Islet precursor cell (in vitro differentiated cells): ENCODE data around the gene GTF3C1.
"Not testable (repeated sequence)": the region's sequence is repeated elsewhere in the genome, so short reads cannot be mapped to it uniquely, and the experiment has no call there.

Experiments
- DNase-seq: peaks from one replicate; pipeline ENCODE4 v3.0.0-alpha.2; 2018

Gene GTF3C1

DNA sequence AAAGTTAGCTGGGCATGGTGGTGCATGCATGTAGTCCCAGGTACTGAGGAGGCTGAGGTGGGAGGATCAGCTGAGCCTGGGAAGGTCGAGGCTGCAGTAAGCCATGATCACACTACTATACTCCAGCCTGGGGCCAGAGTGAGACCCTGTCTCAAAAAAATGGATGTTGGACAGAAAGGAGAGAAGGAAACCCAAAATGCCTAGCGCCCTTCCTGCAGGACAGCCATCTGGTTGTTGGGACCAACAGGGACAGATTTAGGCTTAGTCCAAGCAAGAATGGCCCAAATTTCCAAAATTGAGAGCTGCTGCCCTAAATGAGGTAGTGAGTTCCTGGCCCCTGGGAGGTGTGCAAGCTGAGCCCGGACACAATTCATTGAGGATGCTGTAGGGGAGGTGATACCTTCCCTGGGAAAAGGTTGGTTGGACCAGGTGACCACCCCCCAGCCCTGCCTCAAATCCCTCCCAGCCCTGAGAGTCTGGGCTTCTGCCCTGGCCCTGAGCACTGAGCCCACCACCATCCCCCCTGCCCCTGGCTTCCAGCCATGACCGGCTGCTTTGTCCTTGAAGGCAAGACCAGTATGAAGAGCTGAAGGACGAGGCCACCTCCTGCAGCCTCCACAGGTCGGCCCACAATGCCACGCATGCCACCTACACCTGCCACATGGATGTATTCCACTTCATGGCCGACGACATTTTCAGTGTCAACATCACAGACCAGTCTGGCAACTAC is 112.6 kb downstream of the GTF3C1 start:
- no peak for DNase-seq

DNA sequence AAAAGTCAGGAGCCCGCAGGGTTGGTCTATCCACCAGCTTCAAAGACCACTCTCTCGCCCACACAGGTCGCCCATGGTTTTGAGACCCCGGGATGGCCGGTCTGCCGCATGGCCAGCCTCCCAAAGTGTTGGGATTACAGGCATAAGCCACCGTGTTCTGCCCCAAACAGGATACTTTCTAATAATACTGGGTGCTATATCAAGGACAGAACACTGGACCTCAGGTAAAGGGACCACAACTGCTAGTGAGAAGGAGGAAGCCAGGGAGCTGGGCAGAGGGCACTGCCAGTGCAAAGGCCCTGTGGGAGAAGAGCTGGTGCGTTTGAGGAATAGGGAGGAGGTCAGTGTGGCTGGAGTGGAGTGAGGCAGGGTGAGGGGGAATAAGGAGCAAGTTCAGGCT is 113.6 kb downstream of the GTF3C1 start:
- peak; percentile 33 for DNase-seq

DNA sequence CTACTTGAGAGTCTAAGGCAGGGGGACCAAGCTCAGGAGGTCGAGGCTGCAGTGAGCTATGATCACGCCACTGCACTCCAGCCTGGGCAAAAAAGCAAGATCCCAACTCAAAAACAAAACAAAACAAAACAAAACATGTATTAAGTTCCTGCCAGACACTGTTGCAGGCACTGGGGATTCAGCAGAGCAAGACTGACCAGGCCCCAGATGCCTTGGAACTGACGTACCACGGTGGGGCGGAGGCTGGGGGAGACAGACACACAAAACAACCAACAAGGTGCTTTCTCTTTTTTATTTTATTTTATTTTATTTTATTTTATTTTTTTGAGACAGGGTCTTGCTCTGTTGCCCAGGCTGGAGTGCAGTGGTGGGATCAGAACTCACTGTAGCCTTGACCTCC is 114.6 kb downstream of the GTF3C1 start:
- DNase-seq: not testable (repeated sequence)

DNA sequence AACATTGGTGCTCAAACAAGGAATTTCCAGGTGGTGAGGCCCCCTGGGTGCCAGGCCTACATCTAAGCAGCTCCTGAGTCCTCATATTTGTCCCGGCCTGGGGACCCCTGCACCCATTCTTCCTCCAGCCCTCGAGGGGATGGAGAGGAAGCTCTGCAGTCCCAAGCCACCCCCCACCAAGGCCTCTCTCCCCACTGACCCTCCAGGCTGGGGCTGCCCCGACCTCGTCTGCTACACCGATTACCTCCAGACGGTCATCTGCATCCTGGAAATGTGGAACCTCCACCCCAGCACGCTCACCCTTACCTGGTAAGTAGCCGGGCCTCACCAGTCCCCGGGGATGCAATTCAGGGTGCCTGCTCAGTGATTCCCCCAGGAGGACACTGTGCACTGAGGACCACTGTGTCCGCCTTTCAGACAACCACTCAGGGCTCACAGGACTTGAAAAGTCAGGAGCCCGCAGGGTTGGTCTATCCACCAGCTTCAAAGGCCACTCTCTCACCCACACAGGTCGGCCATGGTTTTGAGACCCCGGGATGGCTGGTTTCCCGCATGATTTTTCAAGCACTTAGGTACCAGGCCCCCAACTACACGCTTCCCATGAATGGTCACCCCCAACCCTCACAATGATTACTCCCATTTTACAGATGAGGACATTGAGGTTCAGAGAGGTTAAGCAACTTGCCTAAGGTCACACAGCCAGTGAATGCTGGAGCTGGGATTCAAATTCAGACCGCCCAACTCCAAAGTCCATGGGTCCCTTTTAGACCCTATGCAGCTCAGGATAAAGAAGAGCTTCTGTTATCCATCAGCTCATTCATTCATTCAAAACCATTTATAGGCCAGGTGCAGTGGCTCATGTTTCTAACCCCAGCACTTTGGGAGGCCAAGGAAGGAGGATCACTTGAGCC is 115.3 kb downstream of the GTF3C1 start:
- DNase-seq: no peak

DNA sequence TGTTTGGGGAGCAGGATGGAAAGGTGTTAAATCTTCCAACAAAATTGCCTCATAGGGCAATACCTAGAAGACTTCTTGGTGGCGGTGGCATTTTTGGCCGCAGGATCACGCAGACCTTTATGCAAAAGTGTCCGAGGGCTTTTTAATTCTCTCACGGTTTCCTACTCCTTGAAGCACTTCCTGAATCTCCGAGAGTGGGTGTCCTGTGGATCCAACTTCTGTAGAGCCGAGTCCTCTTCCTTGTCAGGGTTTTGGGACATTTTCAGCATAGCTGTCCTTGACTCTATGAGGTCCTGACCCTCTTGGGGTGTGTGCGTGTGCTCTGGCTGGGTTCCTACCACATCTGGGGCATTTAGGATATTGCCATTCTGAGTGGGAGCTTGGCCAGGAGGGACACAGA is 116.1 kb downstream of the GTF3C1 start:
- no peak for DNase-seq

DNA sequence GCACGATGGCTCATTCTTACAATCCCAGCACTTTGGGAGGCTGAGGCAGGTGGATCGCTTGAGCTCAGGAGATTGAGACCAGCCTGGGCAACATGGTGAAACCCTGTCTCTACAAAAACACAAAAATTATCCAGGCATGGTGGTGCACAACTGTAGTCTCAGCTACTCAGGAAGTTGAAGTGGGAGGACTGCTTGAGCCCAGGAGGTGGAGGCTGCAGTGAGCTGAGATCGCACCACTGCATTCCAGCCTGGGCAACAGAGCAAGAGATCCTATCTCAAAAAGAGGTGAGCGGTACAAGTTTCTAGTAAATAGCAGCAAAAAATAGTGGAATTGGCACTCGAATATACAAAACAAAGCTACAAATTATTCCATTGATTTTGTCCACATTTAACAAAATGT is 116.5 kb downstream of the GTF3C1 start:
- peak; percentile 53 for DNase-seq

DNA sequence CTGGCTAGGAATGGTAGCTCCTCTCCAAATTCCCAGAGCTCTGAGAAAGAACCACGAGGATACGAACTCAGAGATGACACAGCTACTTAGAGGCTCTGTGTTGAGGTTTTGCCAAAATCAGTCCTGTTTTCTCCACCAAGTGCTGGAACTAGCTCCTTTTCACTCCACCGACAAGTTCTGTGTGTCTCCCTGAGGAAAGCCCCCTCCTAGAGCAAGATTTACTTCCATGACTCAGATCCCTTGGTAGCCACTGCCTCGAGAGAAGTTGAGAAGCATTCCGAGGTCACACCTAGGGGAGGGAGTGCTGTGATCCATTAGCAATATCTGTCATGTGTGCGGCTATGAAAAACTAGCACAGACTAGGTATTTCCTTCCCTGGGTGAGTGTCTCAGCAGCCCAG is 117.2 kb downstream of the GTF3C1 start:
- peak; percentile 88 for DNase-seq

DNA sequence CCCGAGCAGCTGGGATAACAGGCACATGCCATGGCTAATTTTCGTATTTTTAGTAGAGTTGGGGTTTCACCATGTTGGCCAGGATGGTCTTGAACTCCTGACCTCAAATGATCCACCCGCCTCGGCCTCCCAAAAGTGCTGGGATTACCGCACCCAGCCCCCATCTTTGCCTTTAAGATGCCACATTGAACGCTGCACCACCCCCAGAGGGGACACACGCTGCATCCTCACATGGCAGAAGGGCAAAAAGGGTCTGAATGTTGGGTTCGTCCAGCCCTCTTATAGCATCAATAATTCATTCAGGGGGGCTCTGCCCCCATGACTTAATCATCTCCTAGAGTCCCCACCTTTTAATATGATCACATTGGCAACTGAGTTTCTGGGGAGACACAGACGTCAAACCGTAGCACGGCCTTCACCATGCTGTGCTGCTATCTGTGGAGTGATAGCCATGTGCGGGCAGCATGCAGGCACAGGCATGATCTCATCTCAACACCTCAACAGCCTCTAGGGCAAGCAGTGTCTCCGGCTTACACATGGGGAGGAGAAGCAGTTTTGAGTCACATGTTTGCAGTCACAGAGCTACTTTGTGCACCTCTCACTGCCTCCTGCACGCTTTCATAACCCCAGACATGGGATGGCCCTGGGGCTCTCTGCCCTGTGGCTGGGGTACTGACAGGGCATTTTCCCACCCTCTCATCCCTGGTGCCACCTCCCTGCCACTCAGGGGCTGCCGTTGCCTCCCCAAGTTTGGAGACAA is 117.8 kb downstream of the GTF3C1 start:
- peak; percentile 68 for DNase-seq

DNA sequence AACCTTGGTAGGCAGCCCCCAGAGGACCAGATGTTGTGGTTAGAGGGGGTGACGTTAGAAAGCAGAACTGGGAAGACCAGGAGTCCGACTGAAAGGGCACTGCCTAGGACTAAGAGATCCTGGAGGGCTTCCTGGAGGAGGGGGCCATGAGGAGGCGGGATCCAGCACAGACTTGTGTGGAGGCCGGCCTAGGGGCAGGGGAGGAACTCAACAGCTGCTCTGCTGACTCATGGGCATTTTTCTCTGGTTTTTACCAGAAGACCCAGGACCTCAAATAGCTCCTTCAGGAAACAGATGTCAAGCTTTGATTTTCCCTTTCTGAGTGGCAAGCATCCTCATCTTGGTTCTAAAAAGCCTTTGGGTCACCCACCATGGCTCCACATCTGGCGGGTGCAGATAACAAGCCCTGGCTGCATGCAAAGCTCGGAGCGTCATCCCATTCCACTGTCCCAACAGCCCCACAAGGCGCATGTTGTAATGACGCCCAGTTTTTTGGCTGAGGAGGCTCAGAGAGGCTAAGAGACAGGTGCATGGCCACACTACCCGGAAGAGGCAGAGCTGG is 118.7 kb downstream of the GTF3C1 start:
- DNase-seq: peak; percentile 51

DNA sequence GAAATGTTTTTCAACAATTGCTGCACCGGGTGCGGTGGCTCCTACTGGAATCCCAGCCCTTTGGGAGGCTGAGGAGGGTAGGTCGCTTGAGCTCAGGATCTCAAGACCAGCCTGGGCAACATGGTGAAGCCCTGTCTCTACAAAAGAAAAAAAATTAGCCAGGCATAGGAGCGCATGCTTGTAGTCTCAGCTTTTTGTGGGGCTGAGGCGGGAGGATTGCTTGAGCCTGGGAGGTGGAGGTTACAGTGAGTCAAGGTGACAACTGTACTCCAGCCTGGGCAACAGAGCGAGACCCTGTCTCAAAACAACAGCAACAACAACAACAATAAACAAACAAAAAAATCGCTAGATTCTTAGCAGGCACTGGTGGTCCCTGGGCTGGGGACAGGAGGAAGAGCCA is 119.2 kb downstream of the GTF3C1 start:
- DNase-seq: no peak

DNA sequence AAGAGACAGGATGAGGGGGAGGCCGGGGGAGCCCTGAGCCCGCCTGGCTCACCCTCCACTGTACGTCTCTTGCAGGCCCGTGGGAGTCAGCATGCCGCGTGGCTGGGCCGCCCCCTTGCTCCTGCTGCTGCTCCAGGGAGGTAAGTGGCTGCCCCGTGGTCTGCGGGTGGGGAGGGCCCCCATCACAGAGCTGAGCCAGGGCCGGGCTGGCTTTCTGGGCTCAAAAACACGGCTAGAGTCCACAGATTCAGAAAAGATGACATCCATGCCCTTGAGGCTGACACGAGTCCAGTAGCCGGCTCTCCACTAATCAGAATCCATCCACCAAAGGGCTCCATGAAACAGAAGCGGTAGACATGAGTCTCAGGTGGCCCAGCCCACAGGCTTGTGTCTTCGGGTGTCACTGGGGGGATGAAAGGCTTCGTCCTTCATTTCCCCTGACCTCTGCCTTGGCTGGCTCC is 119.7 kb downstream of the GTF3C1 start:
- DNase-seq: peak; percentile 42

DNA sequence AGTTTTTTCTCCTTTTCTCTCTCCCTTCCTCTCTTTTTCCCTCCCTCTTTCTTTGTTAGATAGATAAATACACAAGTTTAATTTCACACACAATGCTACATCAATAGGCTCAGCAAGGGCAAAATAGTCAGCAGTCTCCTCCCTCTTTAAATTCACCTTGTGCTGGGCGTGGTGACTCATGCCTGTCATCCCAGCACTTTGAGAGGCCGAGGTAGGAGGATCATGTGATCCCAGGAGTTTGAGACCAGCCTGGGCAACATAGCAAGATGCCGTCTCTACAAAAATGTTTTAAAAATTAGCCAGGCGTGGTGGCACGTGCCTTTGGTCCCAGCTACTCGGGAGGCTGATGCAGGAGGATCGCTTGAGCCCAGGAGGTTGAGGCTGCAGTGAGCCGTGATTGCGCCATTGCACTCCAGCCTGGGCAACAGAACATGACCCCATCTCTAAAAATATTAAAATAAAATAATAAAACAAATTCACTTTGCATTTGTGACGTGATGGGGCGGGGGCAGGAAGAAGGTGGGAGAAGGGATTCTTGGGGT is 120.3 kb downstream of the GTF3C1 start:
- peak; percentile 41 for DNase-seq

DNA sequence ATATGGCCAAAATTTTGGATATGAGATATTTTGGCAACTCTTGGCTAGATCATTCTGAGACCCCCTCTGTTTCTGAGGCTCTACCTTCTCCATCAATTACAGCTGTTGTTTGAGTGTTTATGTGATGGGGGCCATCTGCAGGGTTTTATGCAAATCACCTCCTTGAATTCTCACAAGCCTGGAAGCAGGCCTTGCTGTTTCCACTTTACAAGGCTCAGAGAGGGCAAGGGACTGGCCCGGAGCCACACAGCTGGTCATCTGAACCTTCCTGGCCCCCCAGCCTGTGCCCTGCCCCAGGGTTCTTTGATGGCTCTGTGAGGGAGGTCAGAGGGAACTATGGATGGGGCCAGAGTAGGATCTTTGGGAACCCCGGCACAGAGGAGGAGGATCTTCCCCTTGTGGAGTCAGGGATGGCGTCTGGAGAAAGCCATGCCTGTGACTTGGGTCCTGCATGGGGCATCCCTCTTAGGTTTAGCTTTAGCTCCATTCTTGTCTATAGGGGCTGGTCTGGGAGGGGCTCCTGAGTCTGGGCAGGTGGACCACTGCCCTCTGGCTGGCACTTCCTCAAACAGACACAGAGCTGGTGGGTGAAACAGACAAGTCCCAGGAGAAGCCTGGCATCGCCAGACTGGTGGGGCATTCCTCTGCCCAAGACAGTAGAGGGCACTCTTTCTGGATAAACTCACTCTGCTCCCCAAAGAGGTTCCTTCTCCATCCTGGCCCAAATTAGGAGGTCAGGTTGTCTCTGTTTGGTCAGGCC is 121.5 kb downstream of the GTF3C1 start:
- DNase-seq: peak; percentile 42

DNA sequence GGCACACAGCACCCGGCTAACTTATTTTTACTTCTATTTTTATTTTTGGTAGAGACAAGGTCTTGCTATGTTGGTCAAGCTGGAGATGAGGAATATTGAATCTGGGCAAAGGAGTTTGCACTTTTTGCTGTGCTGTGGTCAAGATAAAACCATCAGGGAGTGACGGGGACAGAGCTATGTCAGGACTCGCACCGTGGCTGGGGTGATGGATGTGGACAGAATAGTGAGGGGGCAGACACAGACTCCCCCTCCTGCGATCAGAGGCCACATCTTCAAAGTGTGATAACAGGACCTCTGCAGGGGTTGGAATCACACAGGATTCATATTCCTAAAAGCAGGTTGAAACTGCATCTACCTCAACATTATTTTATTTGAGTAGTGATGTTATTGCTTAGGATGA is 122.2 kb downstream of the GTF3C1 start:
- no peak for DNase-seq

DNA sequence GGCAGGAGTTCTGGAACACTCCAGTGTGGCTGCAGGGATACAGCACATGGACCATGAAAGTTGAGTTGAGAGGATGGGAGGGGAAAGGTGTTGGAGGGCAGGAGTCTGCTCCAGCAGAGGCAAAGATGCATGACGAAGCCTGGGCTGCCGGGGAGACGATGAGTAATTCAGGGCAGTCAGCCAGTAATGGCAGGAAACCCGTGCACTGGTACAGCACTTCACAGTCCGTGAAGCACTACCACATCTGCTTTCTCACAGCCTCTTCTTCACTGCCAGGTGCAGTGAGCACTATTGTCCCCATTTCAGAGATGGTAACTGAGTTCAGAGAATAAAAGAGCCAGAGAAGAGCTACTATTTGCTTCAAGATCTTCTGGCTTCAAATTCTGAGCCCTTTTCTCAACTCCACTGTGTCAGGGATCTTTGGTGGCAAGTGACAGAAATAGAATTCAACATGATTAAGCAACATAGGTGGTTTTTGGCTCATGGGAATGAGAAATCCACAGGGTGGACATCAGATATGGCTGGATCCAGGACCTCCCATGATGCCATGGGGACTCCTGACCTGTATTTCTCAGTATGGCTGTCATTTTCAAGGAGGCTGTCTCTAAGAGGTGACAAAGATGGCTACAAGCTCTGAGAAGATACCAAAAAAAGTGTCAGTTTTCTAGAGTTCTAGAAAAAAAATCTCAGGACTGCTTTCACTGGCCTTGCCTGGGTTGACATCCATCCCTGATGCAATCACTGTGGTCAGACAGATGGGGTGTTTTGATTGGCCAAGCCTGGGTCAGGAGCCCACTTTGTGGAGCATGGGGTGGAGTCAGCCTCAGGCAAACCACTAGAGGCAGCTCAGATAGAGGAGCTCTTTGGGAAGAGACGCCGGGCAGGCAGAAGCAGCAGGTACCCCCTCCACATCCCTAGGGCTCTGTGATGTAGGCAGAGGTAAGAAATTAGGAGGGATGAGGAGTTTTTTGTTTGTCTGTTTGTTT is 123.0 kb downstream of the GTF3C1 start:
- peak; percentile 66 for DNase-seq

DNA sequence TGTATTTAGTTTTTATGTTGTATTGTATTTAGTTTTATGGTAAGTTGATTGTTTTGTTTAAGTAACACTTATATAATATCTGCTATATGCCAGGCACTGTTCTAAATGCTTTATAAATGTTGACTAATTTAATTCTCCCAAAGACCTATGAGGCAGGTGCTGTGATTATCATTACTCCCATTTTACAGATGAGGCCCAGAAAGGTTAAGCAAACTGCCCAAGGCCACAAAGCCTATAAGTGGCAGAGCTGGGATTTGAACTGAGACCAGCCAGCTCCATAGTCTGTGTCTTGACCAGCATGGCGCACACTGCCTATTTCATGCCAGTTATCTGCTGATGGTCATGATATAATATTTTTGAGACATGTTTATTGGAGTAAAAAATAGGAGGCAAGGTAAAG is 123.8 kb downstream of the GTF3C1 start:
- DNase-seq: no peak

DNA sequence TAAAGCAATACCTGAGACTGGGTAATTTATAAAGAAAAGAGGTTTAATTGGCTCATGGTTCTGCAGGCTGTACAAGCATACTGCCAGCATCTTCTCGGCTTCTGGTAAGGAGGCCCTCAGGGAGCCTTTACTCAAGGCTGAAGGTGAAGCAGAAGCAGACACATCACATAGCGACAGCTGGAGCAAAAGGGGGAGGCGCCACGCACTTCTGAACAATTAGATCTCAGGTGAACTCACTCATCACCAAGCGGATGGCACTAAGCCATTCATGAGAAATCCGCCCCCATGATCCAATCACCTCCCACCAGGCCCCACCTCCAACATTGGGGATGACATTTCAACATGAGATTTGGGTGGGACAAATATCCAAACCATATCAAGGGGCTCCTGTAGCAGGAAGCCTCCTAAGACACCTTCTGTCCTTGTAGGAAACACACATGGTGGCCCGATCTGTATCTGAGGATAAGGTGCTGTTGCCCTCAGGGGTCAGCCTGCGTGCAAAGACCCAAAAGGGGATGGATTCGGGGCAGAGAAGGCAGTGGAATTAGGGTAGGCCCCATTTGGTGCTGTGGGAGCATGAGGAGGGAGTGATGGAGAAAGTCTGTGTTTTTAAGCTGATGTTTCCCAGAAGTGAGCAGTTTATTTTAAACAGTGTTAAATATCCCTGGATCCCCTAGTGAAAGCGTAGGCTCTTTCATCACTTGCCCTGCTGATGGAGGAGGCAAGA is 124.8 kb downstream of the GTF3C1 start:
- DNase-seq: no peak

DNA sequence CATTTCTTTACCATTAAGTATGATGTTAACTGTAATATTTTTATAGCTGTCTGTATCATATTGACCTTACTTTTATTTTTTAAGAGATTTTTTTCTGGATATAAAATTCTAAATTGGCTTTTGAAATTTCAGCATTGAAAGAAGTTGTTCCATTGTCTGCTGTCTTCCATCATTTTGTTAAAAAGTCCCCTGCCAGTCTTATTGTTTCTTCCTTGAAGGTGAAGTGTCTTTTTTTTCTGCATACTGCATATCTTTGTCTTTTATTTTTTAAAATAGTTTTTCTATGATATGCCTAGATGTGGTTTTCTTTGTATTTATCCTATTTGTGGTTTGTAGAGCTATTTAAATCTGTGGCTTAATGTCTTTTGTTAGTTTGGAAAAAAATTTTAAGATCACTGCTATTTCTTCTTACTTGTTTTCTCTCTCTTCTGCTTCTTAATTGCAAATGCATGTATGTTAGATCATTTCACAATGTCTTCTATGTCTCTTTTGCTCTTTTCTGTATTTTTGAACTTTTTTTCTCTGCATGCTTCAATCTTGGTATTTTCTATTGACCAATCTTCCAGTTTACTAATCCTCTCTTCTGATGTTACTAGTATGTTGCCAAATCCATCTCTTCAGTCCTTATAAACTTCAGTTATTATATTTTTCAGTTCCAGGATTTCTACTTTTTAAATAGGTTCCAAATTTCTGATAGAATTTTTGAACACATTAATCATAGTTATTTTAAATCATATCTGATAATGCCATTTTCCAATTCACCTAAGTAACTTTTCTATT is 127.6 kb downstream of the GTF3C1 start:
- DNase-seq: no peak

DNA sequence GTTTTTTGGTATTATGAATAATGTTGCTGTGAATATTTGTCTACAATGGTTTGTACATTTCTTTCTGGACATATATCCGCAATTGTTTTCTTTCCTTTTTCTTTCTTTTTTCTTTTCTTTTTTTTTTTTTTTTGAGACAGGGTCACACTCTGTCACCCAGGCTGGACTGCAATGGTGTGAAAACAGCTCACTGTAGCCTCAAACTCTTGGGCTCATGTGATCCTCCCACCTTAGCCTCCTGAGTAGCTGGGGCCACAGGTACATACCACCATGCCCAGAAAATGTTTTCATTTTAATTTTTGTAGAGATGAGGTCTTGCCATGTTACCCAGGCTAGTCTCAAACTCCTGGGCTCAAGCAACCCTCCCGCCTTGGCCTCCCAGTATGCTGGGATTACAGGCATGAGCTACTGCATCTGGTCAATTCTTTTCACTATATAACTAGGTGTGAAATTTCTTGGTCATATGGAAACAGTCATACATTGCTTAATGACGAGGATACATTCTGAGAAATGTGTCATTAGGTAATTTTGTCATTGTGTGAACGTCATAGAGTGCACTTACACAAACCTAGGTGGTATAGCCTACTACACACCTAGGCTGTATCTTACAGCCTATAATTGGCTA is 132.6 kb downstream of the GTF3C1 start:
- no peak for DNase-seq
